Stimulated activated CD8-positive, alpha-beta memory T cell treated with anti-CD3 and anti-CD28 coated beads, Interleukin-12 subunit alpha, Interleukin-12 subunit beta, amount 100 ng/mL, for 1 hour (primary cell): ENCODE data around the gene BRWD1.
"Not testable (repeated sequence)": the region's sequence is repeated elsewhere in the genome, so short reads cannot be mapped to it uniquely, and the experiment has no call there.

ENCODE experiments used
- DNase-seq: peaks from one replicate; pipeline ENCODE4 v3.0.0-alpha.2; 2020; ENCODE audit warnings: low read depth

BRWD1 gene

DNA sequence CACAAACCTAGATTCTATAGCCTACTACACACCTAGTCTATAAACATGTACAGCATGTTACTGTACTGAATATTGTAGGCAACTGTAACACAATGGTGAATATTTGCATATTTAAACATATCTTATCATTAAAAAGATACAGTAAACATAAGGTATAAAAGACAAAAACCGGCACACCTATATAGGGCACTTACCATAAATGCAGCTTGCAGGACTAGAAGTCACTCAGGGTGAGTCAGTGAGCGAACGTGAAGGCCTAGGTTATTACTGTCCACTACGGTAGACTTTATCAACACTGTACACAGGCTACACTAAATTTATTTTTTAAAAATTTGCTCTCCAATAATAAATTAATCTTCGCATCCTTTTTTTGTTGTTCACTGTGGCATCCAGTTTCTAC lies 143.5 kb downstream of the BRWD1 start:
- DNase-seq: no peak

- no peak for DNase-seq
Observed at GRCh38 chr21:39168800-39169199, 144.6 kb downstream of the BRWD1 start.

GRCh38 chr21:39164523-39164922 lies 148.9 kb downstream of the BRWD1 start:
- no peak for DNase-seq

DNA sequence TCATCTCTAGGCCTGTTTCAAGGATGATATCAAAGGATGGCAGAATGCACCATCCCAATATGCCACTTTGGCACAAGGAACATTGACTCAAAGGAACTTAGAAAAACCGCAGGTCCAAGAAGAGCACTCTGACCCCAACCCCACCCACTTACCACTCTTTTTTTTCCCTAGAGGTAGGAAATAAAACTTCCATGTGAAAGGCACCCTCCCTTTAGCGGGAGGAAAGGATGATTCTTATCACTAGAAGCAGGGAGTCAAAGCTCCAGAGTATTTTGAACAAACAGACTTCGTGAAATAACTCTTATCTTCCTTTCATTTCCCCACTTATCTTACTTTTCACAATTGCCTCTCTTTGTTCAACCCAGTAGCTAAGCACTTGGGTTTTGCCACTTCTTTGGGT lies 152.4 kb downstream of the BRWD1 start:
- no peak for DNase-seq

DNA sequence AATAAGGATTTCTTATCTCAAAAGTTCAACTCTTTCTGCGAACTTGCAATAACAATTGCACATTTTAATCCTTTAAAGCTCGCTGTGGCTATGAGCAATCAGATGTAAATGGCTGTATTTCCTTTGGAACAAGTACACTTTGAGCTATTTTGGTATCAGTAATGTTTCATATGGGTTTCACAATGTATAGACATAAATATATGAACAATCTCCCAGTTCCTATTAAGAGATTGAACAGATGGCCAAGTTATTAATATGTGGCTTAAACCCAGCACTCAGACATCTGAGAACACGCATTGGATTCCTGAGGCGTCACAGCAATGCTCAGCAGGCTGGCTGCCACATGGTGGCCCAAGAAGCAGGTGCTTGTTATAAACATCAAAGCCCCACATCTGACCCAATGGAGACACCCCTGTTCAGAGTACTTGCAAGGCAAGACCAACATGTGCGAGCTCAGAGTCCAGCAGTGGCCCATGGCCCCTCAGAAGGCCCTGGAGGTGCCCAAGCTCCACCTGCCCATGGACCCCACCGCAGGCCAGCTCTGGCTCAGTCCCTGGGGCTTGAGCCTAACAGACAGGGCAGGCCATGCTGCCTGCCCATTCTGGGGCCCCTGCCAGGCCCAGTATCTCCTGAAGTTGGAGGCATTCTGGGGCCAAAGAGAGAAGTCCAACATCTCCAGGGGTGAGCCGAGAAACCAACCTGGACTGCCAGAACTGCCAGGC lies 153.9 kb downstream of the BRWD1 start:
- no peak for DNase-seq

DNA sequence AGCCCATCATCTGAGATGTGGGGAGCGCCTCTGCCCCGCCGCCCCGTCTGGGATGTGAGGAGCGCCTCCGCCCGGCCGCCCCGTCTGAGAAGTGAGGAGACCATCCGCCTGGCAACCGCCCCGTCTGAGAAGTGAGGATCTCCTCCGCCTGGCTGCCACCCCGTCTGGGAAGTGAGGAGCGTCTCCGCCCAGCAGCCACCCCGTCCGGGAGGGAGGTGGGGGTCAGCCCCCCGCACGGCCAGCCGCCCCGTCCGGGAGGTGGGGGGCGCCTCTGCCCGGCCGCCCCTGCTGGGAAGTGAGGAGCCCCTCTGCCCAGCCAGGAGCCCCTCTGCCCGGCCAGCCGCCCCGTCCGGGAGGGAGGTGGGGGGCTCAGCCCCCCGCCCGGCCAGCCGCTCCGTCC lies 156.2 kb downstream of the BRWD1 start:
- not testable (repeated sequence) for DNase-seq

DNA sequence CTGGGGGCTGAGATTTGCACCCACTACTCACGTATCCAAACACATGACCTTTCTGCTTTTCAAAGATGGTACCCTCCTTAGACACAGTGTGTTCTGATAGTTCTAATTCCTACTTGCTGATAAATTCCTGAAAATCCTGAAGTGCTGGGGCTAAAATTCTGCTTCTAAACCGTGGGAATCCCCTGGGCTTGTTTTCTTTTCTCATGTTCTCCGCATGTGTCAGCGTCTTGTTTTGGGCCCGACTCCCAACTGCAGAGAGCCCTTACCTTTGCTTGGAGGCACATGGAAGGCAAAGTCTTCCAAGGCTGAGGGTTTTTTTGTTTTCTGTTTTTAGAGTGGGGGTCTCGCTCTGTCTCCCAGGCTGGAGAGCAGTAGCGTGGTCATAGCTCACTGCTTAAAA lies 157.4 kb downstream of the BRWD1 start:
- DNase-seq: no peak

DNA sequence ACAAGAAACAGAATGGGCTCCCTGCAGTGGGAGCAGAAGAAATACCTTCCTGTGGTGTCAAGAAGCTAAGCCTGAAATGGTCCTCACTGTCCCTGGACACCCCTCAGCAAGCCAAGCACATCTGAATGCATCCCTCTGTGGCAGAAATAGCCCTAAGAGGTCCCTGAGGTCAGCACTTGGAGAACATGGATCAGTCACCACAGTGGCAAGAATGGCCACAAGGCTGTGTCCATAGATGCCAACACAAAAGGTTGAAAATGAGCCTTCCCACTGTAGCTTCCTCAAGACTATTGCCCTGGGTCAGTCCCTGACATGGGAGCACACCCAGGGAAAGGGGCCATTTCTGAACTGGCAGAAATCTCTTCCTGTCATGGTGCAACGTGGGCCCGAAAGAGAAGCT lies 157.9 kb downstream of the BRWD1 start:
- no peak for DNase-seq

GRCh38 chr21:39153842-39154241 lies 159.6 kb downstream of the BRWD1 start:
- DNase-seq: no peak

- DNase-seq: no peak
Observed at GRCh38 chr21:39153373-39153772, 160.1 kb downstream of the BRWD1 start.

GRCh38 chr21:39152271-39152670 lies 161.2 kb downstream of the BRWD1 start:
- DNase-seq: no peak

GRCh38 chr21:39150877-39151276 lies 162.6 kb downstream of the BRWD1 start:
- DNase-seq: no peak

DNA sequence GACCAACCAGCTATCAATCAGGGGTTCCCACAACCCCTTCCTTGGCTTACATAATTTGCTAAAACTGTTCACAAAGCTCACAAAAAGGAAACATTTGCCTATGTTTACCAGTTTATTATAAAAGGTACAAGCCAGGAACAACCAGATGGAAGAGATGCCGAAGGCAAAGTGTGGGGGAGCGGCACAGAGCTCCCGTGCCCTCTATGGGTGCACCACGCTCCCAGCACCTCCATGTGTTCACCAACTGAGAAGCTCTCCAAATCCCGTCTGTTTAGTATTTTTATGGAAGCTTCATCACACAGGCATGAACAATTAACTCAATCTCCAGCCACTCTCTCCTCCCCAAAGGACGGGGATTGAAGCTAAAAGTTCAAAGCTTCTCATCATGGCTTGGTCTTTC lies 163.1 kb downstream of the BRWD1 start:
- no peak for DNase-seq

DNA sequence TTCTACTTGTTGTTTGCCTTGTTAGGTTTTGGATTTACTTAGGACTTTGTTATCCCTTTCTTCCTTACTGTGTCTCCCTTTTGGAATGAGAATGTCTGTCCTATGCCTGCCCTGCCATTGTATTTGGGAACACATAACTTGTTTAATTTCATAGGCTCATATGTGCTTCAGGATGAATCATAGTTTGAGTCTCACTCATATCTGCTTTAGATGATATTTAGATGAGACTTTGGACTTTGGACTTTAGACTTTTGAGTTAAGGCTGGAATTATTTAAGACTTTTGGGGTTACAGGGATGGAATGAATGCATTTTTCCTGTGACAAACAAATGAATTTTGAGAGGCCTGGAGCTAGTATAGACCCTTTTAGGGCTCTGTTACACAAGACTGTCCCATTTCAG lies 163.6 kb downstream of the BRWD1 start:
- no peak for DNase-seq

DNA sequence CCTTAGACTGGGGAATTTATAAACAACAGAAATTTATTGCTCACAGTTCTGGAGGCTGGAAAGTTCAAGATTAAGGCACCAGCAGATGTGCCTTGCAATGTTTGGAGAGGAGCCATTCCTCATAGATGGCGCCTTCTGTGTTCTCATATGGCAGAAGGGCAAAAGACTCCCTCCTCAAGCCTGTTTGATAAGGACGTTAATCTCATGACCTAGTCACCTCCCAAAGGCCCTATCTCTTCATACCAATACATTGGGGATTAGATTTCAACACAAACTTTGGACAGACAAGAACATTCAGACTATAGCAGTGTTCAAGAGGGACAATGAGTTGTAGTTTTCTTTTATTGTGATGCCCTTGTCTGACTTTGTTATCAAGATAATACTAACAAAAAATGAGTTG lies 164.5 kb downstream of the BRWD1 start:
- DNase-seq: no peak

DNA sequence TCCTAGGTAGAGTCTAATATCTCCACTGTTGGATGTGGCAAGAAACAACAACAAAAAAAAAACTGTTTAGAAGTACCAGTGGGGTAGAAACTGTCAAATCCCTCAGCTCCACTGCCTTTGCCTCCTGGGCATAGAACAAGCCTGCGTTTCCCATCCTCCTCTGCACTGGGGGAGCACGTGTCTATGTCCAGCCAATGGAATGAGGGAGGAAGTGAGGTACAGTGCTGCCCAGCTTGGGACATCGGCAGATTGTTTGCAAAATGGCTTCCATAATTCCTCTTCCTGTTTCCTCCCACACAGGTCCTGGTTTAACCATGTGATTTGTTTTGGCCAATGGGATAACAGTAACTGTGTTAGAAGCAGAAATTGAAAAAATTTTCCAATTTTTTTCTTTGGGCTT lies 169.2 kb downstream of the BRWD1 start:
- DNase-seq: no peak

- DNase-seq: no peak
Observed at GRCh38 chr21:39142972-39143371, 170.5 kb downstream of the BRWD1 start.

DNA sequence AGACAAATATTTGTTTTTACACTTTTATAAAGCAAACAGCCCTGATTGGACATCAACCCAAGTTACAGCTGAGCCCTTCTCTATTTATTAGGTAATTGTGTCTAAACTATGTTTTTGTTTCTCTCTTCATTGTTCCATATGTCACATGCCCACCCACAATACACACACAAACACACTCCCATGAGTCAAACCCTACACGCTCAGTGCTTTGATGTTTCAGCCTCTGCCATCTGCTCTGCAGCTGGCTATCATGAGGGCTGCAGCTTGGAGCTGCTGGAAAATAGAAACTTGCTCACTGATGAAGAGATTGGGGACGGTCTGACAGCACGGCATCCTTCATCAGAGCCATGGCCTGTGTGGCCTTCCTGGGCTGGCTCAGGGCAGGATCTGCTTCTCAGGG lies 171.9 kb downstream of the BRWD1 start:
- no peak for DNase-seq

GRCh38 chr21:39137248-39138178 lies 175.9 kb downstream of the BRWD1 start:
- no peak for DNase-seq

DNA sequence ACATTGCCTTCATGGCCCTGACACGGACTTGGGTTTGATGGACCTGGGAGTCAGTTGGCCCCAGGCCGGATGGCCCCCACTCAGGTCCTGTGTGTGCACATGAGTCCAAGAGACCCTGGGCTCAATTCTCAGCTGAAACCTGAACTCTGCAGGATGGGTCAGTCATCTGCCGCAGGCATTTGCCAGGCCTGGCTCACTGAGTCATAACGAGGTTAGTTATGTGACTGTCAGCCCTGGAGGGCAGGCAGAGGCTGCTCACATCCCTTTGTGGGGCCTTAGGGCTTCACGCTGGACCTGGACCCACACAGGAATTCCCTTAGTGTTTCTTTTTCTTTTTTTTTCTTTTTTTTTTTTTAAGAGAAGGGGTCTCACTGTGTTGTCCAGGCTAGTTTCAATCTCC lies 176.7 kb downstream of the BRWD1 start:
- DNase-seq: no peak

DNA sequence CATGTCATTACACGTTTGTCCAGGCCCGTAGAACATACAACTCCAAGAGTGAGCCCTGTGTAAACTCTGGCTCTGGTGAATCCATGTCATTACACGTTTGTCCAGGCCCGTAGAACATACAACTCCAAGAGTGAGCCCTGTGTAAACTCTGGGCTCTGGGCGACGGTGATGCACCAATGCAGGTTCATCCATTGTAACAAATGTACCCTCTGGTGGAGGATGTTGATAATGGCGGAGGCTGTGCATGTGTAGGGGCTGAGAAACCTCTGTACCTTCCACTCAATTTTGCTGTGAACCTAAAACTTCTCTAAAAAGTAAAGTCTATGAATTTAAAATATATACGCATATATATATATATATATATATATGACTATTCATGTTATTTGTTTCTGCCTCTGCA lies 177.3 kb downstream of the BRWD1 start:
- DNase-seq: not testable (repeated sequence)

DNA sequence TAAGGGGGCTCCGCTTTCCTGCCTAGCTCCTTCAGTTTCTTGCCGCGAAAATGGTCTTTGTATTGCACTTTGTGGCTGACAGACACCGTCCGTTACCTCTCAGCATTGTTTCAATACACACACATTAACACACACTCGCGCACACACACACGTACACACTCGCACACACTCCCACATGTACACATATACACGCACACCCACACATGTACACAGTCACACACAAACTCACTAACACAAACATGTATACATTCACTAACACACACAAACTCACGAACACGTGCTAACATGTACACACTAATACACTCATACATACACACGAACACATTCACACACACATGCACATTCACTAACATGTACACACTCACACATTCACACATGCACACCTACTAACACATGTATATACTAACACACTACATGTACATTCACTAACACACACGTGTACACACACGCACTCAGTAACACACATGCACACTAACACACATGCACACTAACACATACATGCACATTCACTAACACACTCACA lies 179.1 kb downstream of the BRWD1 start:
- DNase-seq: no peak
